Activated naive CD4-positive, alpha-beta T cell treated with Interleukin-2 at 50 U/mL for 16 hours (primary cell): Measurements from ENCODE around the gene COX4I1.
A peak's percentile ranks its signal among the peaks of the same experiment; 100 is the strongest.
"Not testable (repeated sequence)": the region's sequence is repeated elsewhere in the genome, so short reads cannot be mapped to it uniquely, and the experiment has no call there.

Experiments used
- DNase-seq: peaks from one replicate; pipeline ENCODE4 v3.0.0-alpha.2; 2020

Gene COX4I1

DNA sequence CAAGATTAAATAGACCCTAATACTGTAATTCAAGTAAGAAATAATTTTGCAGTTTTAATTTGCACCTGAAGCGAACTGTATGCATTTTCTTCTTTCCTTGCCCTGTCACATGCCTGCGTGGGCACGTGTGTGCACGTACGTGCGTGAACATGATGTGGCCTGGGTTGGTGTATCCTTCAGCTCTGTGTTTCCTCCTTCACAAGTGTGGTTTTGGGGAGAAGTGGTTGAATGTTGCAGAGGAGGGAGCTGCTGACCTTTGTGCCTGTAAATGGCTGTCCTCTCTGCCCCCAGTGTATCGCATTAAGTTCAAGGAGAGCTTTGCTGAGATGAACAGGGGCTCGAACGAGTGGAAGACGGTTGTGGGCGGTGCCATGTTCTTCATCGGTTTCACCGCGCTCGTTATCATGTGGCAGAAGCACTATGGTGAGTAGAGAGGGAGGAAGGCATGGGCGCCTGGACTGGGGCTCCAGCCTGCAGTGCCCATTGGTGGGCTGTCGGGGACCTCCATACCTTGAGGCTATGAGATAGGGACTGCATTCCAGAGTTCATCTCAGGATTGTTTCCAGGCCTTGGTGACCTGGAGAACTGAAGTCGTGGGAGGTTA lies 6.0 kb downstream of the COX4I1 start:
- no peak for DNase-seq

GRCh38 chr16:85806539-85806938 lies 7.0 kb downstream of the COX4I1 start:
- DNase-seq, result no peak

DNA sequence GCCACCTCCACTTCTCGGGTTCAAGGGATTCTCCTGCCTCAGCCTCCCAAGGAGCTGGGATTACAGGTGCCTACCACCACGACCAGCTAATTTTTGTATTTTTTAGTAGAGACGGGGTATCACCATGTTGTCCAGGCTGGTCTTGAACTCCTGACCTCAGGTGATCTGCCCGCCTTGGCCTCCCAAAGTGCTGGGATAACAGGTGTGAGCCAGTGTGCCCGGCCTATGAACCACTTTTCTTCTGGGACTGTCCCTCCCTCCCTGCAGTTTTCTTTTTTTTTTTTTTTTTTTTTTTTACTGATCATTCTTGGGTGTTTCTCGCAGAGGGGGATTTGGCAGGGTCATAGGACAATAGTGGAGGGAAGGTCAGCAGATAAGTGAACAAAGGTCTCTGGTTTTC lies 7.8 kb downstream of the COX4I1 start:
- not testable (repeated sequence) for DNase-seq

DNA sequence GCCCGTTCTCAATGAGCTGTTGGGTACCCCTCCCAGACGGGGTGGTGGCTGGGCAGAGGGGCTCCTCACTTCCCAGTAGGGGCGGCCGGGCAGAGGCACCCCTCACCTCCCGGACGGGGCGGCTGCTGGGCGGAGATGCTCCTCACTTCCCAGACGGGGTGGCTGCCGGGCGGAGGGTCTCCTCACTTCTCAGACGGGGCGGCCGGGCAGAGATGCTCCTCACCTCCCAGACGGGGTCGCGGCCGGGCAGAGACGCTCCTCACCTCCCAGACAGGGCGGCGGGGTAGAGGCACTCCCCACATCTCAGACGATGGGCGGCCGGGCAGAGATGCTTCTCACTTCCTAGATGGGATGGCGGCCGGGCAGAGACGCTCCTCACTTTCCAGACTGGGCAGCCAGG lies 8.6 kb downstream of the COX4I1 start:
- not testable (repeated sequence) for DNase-seq

DNA sequence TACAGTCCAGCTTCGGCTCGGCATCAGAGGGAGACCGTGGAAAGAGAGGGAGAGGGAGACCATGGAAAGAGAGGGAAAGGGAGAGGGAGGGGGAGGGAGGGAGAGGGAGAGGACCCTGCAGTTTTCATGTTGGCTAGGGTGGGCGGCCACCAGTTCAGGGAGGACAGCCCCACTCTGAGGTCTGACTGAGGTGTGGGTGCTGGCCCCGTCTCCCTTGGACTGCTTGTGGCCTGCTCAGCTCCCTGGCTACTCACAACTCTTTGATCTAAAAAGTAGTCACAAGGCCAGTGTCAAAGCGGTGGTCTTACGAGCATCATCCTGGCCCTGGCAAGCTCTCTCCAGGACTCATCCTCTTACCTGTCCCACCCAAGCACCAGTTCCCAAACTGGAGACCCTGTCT lies 9.4 kb downstream of the COX4I1 start:
- DNase-seq, result no peak

DNA sequence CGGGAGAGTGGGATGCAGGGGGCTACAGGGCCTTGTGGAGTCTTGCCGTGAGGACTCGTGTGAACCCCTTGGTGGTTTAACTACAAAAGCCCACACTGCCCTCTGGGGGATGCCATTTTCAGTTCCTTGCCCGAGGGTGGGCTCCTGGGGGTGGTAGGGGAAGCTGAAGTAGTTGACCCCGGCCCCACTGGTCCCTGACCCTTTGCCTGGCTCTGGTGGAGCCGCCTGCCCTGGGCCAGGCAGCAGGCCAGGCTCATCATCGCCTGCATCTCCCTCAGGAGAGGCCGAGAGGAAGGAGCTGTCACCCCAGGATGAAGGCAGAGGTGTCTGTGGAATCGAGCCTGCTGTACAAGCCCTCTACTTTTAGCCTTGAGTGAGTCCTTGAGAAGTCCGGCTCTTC lies 10.2 kb downstream of the COX4I1 start:
- DNase-seq, result no peak

DNA sequence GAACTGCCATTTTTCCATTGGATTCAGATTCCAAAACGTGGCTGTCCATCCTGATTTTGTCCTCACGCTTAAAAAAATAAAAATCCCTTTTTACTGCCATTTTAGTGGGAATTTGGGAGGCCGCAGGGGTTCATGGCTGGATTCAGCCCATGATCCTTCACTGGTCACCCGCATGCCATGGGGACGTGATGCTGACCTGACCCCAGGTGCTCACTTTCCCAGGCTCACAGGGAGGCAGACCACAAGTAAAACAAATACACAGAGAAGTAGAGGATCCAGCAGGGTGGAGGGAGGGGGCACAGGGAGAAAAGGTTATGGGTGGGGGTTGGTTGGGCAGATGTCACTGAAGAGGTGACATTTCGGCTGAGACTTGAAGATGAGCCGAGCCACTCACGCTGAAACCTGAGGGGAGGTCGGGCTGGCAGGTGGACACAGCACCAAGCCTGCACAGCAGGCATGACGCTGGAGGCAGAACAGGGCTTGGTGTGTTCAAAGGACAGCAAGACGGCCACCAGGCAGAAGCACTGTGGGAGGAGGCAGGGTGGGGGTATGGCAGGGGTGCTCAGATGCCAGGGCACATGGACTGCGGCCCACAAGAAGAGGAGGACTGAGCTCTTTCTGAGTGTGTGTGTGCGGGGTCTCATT lies 10.7 kb downstream of the COX4I1 start:
- no peak for DNase-seq

DNA sequence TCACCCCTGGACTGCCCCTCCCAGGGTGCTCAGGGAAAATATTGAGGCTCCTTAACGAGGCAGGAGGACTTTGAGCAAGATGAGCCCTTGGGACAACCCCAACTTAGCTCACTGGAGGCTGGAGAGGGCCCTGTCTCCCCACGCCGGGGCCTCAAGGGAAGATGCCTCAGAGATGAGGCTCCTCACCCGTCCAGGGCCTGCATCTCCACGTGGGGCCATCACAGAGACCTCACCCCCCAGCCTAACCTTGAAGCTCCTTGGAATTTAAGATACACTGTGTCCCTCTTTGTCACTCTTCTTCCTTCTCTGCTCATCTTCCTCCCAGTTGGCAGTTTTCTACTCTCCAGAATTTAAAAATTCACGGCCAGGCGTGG lies 11.2 kb downstream of the COX4I1 start:
- DNase-seq, result no peak

DNA sequence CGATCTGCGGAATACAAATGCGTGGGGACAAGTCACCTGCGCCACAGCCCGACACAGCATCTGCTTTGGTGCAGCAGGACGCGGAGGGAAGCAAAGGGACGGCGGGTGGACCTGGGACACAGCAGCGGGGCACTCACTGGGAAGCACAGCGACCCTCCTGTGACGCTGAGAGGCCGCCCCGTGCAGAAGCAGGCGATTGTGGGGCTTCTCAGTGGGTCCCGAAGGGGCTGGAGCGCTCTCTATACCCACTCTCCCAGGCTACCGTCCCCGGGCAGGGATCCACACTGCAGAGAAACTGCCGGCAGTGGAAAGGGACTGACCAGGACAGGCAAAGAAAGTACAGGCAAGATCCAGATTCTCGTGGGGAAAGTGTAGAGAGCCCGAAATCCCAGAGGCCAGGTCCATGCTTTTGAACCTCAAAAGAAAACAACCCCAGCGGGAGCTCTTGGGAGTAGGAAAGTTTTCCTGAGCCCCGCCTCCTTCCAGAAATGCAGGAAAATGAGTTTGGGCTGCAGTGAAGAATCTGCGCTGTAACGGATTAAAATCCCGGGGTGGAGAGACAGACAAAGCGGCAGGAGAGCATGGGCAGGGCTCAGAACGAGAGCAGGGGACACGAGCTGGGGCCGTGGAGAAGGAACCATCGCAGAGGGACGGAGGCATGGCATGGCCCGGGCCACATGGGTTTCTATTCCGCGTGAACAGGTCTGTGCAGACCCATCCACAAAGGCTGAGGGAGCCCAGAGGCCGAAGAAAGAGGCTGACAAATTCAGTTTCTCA lies 12.7 kb downstream of the COX4I1 start:
- no peak for DNase-seq

DNA sequence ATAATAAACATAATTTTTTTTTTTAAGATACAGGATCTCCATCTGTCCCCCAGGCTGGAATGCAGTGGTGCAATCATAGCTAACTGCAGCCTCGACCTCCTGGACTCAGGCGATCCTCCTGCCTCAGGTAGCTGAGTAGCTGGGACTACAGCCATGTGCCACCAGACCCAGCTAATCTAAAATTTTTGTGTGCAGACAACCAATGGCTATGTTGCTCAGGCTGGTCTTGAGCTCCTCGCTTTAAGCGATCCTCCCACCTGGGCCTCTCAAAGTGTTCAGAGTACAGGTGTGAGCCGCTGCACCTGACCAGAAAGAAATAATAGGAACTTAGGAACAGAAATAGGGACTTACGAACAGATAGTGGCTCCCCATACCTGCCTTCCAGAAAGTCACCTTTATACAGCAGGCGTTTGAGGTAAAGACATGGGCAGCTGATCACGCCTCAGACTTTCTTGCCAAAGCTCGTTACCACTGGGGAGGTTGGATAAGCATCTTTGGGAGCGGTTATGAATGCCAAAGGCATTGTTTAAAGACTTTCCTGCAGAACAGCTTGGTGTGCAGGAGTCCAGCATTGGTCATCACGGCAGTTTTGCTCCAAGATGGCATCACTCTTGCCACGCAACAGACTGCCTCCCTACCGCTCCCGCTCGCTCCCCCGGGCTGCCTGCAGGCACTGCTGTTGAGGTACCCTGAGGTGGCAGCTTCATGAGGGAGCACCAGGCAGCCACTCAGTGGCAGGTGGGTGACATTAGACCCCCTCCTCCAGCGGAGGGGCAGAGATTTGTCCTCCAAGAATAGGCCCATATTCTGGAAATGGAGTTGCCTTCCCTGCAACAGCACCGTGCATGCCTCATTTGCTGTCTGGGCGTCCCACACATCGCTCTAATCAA lies 13.6 kb downstream of the COX4I1 start:
- no peak for DNase-seq

DNA sequence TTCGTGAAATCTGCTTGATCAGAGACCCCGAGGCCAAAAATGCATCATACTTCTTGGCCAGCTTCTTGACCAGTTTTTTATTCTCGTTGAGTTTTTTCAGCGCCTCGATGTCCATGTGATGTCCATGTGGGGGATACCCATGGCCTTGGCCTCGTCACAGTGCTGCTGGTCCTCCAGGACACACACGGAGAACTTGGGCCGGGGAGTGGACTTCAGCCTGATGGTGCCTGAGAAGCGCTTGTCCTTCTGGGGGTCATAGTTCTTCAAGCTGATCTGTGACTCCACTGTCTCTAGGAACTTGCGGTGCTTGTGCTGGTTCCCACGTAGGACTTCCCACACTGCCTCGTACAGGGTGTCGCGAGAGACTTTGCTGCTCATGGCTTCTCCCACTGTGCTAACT lies 16.7 kb downstream of the COX4I1 start:
- DNase-seq, result no peak

DNA sequence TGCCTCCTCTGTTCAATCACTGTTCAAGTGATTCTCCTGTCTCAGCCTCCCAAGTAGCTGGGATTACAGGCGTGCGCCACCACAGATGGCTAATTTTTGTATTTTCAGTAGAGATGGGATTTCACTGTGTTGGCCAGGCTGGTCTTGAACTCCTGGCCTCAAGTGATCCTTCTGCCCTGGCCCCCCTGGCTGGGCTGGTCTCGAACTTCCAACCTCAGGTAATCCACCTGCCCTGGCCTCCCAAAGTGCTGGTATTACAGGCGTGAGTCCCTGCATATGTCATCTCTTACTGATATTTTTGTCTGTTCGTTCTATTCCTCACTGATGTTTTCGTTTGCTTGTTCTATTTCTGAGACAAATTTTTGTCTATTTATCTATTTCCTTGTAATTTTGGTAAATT lies 17.7 kb downstream of the COX4I1 start:
- not testable (repeated sequence) for DNase-seq

DNA sequence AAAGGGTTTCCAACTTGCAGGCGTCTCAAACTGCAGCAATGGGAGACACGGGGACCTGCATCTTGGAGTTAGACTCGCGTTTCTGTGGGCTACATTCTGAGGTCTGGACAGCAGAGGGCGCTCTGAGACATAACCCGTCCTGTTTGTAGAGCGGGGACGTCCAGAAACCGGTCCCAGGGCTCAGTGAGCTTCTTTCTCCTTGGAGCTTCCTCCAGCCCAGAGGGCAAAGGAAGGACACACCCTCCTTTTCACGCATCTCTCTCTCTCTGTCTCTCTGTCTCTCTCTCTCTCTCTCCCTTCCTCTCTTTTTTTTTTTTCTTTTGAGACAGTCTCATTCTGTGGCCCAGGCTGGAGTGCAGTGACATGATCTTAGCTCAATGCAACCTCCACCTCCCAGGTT lies 19.8 kb downstream of the COX4I1 start:
- DNase-seq, result peak; percentile 86

- DNase-seq, result no peak
Measured at GRCh38 chr16:85819771-85820170, 20.3 kb downstream of the COX4I1 start.

DNA sequence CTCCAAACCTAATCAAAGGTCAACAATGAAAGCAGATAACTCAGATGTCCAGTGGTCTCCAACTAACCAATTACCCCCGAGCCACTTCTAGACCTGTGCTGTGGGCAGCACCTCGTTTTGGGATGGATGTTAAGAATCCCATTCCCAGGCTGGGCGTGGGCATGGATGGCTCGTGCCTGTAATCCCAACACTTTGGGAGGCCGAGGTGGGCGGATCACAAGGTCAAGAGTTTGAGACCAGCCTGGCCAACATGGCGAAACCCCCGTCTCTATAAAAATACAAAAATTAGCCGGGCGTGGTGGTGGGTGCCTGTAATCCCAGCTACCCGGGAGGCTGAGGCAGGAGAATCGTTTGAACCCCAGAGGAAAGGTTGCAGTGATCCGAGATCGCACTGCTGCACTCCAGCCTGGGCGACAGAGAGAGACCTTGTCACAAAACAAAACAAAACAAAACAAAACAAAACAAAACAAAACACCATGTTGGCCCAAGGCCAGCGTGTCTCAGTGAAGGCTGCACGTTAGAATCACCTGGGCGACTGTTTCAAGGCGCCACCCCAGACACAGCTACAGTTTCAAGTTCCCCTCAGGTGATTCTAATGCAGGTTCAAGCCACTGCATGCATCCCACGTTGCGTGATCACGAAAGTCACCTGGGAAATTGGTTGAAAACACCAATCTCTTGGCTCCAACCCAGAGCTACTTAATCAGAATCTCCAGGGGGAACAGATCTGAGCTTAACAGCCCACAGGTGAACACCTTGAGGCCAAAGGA lies 21.3 kb downstream of the COX4I1 start:
- DNase-seq, result no peak

DNA sequence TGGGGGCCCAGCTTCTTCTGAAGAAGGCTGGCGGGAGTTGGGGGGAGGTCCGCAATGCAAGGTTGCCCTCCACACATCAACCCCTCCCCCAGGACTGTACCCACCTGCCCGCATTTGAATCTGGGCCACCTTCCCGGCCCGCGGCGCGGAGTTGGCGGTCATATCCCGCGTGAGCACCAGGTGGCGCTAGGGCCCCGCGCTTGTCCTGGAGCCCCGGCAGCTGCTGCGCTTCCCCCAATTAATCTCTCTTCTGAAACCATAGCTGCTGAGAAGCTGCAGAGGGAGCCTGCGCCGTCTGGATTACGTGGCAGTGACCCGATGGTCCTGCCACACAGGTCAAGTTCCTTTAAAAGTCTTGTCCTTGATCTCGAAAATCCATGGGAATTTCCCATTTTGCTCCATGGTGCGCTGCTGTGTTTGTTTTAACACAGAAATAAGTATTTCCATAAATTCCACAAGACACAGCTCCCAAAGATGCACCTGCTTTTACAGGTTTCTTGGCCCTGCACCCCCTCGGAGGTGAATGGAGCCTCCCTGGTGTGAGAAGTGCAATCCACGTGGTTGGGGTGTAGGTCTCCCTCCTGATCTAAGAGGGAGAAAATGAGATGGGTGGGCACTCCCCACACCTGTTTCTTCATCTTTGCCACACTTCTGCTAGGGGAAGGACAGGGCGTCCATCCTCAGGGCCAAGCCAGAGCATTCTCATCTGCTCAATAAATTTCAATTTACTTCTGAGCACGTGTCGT lies 22.1 kb downstream of the COX4I1 start:
- DNase-seq, result peak; percentile 82

DNA sequence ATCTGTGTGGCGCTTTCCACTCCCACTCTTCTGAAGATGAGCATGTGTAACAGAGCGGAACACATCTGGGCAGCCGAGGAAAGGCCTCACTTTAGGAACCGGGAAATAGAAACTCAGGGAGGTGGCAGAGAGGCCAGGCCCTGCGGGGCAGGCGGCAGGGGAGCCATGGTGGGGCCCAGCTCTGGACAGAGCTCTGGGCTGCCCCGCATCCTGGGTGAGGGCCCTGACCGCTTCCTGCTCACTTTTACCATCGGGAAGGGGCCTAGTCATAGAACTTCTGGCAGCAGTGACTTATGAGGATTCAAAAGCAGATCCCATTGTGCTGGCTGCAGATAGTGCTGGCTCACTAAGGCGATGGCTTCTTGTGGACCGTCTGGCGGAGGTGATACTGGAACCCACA lies 22.6 kb downstream of the COX4I1 start:
- DNase-seq, result no peak

GRCh38 chr16:85823328-85823920 lies 23.9 kb downstream of the COX4I1 start:
- no peak for DNase-seq

DNA sequence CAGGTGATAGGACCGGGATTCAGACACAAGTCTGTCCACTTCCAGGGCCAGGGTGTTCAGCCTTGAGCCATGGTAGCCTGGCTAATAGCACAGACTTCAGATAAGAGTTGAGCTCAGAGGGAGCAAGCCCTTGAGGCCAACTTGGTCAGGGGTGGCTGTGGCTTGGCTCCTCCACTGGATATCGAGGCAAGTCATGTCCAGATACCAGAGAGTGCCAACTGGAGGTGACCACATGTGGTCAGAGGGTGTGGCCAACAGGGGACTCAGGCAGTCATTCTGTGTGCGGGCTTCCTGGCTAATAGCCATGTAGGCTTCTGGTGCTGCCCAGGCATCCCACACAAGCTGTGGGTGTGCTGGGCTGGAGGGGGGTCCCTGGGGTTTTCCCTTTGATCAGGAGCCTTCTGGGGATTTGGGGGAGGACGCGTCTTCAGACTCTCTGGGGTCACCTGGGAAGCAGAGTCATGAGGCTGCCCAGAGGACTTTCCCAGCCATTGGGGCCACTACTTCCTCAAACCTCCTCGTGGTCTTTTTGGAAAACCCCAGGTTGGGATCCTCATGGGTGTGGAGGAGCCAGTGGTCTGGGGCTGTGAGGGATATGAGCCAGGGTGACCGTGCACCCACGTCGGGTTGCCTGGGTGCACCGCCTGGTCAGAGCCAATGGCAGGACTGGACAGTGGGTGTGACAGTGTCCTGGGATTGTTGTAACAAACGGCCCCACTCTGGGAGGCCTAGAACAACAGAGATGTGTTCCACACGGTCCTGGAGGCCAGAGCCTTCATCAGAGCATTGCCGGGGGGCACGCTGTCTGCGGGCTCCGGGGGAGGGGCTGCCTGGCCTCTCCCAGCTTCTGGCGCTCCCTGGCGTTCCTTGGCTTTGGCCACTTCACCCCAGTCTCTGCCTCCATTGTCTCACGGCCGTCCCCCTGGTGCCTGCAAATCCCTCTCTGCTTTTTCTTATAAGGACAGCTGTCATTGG lies 25.0 kb downstream of the COX4I1 start:
- no peak for DNase-seq

DNA sequence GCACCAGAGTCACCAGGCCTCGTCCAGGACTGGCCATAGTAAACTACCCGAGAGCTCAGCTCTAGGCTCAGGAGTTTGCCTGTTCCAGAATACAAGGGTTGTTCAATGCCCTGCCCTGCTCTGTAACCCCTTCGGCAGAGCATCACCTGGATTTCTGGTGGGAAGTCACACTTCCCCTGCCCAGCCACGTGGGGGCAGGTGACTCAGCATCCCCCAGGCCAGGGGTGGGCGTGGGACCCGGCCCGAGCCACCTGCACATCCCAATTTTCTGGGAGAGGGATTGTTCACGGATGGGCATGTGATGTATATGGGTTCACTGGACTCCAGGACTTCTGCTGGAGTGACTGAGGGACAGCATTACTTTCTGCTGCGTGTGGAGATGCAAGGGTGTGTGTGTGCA lies 25.8 kb downstream of the COX4I1 start:
- no peak for DNase-seq
